HepG2 (cell line): ENCODE results near the gene CNOT2. TPM values are rescaled to one million over a fixed set of nuclear protein-coding genes. Genes with fewer than 3 reads are reported as not detected.

Experiments
- KLF15 ChIP-seq: sonication (generic); formaldehyde crosslinking; IDR thresholded peaks from 2 replicates; pipeline ENCODE4 v1.8.1; 2023; ENCODE audit warnings: borderline replicate concordance, mild to moderate bottlenecking, inconsistent platforms, missing genetic modification reagents, mixed read lengths
- NFIC ChIP-seq: IDR thresholded peaks from 2 replicates; pipeline ENCODE4 v1.6.1; 2012; ENCODE audit warnings: mild to moderate bottlenecking, low read length, inconsistent platforms
- PLSCR1 ChIP-seq: sonication (generic); formaldehyde crosslinking; IDR thresholded peaks from 2 replicates; pipeline ENCODE4 v1.5.0; 2020; ENCODE audit warnings: missing genetic modification reagents, mild to moderate bottlenecking, borderline replicate concordance
- POLR2AphosphoS2 ChIP-seq: IDR thresholded peaks from 2 replicates; pipeline ENCODE4 v1.6.1; 2011; ENCODE audit warnings: low read depth, low read length, improper control_type of control experiment
- RORA ChIP-seq: sonication (generic); formaldehyde crosslinking; IDR thresholded peaks from 2 replicates; pipeline ENCODE4 v1.5.0; 2020; ENCODE audit warnings: mild to moderate bottlenecking, missing genetic modification reagents, moderate library complexity
- SMAD9 ChIP-seq: sonication (generic); formaldehyde crosslinking; IDR thresholded peaks from 2 replicates; pipeline ENCODE4 v1.5.1; 2020; ENCODE audit warnings: mild to moderate bottlenecking, missing genetic modification reagents
- SMYD3 ChIP-seq: sonication (generic); formaldehyde crosslinking; IDR thresholded peaks from 2 replicates; pipeline ENCODE4 v1.8.1; 2023; ENCODE audit warnings: mild to moderate bottlenecking, missing genetic modification reagents
- SP2 ChIP-seq: sonication (generic); formaldehyde crosslinking; IDR thresholded peaks from 2 replicates; pipeline ENCODE4 v1.5.1; 2020; ENCODE audit warnings: mild to moderate bottlenecking, missing genetic modification reagents
- ZFP1 ChIP-seq: IDR thresholded peaks from 2 replicates; pipeline ENCODE4 v1.6.1; 2016
- ZFP41 ChIP-seq: sonication (generic); formaldehyde crosslinking; IDR thresholded peaks from 2 replicates; pipeline ENCODE4 v1.4.0; 2020; ENCODE audit warnings: mild to moderate bottlenecking, missing genetic modification reagents, borderline replicate concordance
- ZNF205 ChIP-seq: IDR thresholded peaks from 2 replicates; pipeline ENCODE4 v1.6.1; 2018; ENCODE audit warnings: missing biosample characterization, missing genetic modification reagents
- ZNF430 ChIP-seq: sonication (generic); formaldehyde crosslinking; IDR thresholded peaks from 2 replicates; pipeline ENCODE4 v1.9.0; 2021; ENCODE audit warnings: mild to moderate bottlenecking, missing genetic modification reagents
- ZNF550 ChIP-seq: sonication (generic); formaldehyde crosslinking; IDR thresholded peaks from 2 replicates; pipeline ENCODE4 v1.4.0; 2020; ENCODE audit warnings: mild to moderate bottlenecking, missing genetic modification reagents, borderline replicate concordance
- ZNF597 ChIP-seq: sonication (generic); formaldehyde crosslinking; IDR thresholded peaks from 2 replicates; pipeline ENCODE4 v1.5.0; 2020; ENCODE audit warnings: missing genetic modification reagents
- polyA plus RNA-seq, 8 experiments: library from polyadenylated mRNA; depleted of rRNA in 3 of 8; stranded (reverse) in 7 of 8; unstranded in 1 of 8; fragments of >200 nt; fragmentation: Illumina TruSeq in 4 of 8; extraction: Trizol in 4 of 8; gene quantifications; 2 replicates each; pipeline versions ENCODE4 v1.2.1 to v1.2.3, GENCODE V29; 2011 to 2016; ENCODE audit warnings: low read depth in 4 of 8, missing spikeins in 1 of 8, mixed read lengths in 1 of 8; ENCODE audit not compliant: insufficient read depth in 1 of 8
- total RNA-seq, 5 experiments: library from RNA; depleted of rRNA; stranded (reverse); fragments of >200 nt; fragmentation: Illumina TruSeq; extraction: Trizol; gene quantifications; 2 replicates each; pipeline ENCODE4 v1.2.3, GENCODE V29; 2016; ENCODE audit warnings: low read depth in 1 of 5
- TF ChIP-seq, protein P1 (sequence below): sonication (generic); formaldehyde crosslinking; IDR thresholded peaks from 2 replicates; pipeline ENCODE4 v1.9.0; 2022; ENCODE audit warnings: low read depth, missing genetic modification reagents
- TF ChIP-seq, protein P2 (sequence below): sonication (generic); formaldehyde crosslinking; IDR thresholded peaks from 2 replicates; pipeline ENCODE4 v1.9.0; 2021; ENCODE audit warnings: missing genetic modification reagents, mild to moderate bottlenecking, borderline replicate concordance
- TF ChIP-seq, protein P3 (sequence below), 2 experiments: IDR thresholded peaks; 2 replicates each; pipeline ENCODE4 v1.6.1; 2011 to 2012; ENCODE audit warnings: low read length in 2 of 2, borderline replicate concordance in 1 of 2, low read depth in 1 of 2, mild to moderate bottlenecking in 1 of 2, moderate library complexity in 1 of 2
- TF ChIP-seq, protein P4 (sequence below): sonication (generic); formaldehyde crosslinking; IDR thresholded peaks from 2 replicates; pipeline ENCODE4 v1.4.0; 2020; ENCODE audit warnings: missing genetic modification reagents

The CNOT2 gene
- total and polyA plus RNA-seq, 2 of the 13 experiments (the other 11 are each of a cell fraction or from before 2014, with no cell fraction given), result 54.5 to 76.6 TPM

DNA sequence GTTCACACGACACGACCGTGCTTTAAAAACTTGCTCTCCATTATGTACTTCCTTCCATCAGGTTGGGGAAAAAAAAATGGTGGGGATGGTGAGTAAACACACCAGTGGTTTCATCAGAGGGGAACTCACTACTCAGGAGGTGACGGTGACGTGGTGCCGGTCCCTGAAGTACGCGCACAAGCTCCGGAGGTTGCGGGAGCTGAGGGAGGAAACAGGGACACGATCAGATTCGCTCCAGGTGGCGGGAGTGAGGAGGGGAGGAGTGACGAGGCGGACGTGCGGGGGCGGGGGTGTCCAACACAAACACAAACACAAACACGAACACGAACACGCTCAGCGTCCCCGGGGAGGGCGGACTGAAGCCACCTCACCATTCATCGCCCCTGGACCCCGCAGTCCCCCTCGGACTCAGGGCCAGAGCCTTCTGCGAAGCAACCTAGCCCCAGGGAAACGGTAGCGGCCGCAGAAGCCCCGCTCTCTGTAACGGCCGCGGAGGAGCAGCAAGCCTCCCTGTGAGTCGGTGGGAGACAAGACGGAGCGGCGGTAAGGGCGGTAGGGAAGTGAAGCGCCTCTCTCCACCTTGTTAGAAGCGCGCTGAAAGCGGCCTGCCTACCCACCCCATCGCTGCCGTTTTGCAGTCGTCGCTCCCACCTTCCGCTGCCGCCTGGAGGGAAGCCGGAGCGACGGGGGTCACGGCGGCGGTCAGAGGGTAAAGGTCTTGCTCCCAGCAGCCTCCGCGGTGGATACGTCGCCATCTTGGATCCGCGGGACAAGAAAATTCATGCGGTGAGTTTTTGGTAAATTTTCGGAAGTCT, at the start of gene CNOT2 (continued):
- TF ChIP-seq, protein P1, sequence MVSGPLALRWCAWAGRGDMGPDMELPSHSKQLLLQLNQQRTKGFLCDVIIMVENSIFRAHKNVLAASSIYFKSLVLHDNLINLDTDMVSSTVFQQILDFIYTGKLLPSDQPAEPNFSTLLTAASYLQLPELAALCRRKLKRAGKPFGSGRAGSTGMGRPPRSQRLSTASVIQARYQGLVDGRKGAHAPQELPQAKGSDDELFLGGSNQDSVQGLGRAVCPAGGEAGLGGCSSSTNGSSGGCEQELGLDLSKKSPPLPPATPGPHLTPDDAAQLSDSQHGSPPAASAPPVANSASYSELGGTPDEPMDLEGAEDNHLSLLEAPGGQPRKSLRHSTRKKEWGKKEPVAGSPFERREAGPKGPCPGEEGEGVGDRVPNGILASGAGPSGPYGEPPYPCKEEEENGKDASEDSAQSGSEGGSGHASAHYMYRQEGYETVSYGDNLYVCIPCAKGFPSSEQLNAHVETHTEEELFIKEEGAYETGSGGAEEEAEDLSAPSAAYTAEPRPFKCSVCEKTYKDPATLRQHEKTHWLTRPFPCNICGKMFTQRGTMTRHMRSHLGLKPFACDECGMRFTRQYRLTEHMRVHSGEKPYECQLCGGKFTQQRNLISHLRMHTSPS (CRISPR knock-in tag), result no peak
- TF ChIP-seq ZNF550 (peak; percentile 67; the same call in 1 of the 2 replicates), ZNF430 (peak; percentile 44; the same call in 1 of the 2 replicates), POLR2AphosphoS2 (no peak), SMYD3 (no peak), SMAD9 (CRISPR knock-in tag) (no peak), RORA (CRISPR knock-in tag) (no peak), SP2 (CRISPR knock-in tag) (0 out of 2 replicates have a peak, but pooled peaks have one; percentile 27), KLF15 (CRISPR knock-in tag) (no peak), ZFP41 (CRISPR knock-in tag) (peak; percentile 83; the same call in 1 of the 2 replicates), ZNF205 (CRISPR knock-in tag) (0 out of 2 replicates have a peak, but pooled peaks have one; percentile 24), NFIC (no peak), ZFP1 (no peak), ZNF597 (CRISPR knock-in tag) (no peak), PLSCR1 (CRISPR knock-in tag) (no peak)
- TF ChIP-seq, protein P2, sequence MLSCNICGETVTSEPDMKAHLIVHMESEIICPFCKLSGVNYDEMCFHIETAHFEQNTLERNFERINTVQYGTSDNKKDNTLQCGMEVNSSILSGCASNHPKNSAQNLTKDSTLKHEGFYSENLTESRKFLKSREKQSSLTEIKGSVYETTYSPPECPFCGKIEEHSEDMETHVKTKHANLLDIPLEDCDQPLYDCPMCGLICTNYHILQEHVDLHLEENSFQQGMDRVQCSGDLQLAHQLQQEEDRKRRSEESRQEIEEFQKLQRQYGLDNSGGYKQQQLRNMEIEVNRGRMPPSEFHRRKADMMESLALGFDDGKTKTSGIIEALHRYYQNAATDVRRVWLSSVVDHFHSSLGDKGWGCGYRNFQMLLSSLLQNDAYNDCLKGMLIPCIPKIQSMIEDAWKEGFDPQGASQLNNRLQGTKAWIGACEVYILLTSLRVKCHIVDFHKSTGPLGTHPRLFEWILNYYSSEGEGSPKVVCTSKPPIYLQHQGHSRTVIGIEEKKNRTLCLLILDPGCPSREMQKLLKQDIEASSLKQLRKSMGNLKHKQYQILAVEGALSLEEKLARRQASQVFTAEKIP (CRISPR knock-in tag), result no peak
- TF ChIP-seq, protein P3, sequence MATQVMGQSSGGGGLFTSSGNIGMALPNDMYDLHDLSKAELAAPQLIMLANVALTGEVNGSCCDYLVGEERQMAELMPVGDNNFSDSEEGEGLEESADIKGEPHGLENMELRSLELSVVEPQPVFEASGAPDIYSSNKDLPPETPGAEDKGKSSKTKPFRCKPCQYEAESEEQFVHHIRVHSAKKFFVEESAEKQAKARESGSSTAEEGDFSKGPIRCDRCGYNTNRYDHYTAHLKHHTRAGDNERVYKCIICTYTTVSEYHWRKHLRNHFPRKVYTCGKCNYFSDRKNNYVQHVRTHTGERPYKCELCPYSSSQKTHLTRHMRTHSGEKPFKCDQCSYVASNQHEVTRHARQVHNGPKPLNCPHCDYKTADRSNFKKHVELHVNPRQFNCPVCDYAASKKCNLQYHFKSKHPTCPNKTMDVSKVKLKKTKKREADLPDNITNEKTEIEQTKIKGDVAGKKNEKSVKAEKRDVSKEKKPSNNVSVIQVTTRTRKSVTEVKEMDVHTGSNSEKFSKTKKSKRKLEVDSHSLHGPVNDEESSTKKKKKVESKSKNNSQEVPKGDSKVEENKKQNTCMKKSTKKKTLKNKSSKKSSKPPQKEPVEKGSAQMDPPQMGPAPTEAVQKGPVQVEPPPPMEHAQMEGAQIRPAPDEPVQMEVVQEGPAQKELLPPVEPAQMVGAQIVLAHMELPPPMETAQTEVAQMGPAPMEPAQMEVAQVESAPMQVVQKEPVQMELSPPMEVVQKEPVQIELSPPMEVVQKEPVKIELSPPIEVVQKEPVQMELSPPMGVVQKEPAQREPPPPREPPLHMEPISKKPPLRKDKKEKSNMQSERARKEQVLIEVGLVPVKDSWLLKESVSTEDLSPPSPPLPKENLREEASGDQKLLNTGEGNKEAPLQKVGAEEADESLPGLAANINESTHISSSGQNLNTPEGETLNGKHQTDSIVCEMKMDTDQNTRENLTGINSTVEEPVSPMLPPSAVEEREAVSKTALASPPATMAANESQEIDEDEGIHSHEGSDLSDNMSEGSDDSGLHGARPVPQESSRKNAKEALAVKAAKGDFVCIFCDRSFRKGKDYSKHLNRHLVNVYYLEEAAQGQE (IDR thresholded peaks at IDR 0.05; ENCODE audit: borderline replicate concordance in 1 of 2, low read depth in 1 of 2, low read length in 2 of 2), result 0 out of 4 replicates have a peak, but pooled peaks of 1 of the 2 experiments have one; percentile 5
- TF ChIP-seq, protein P4, sequence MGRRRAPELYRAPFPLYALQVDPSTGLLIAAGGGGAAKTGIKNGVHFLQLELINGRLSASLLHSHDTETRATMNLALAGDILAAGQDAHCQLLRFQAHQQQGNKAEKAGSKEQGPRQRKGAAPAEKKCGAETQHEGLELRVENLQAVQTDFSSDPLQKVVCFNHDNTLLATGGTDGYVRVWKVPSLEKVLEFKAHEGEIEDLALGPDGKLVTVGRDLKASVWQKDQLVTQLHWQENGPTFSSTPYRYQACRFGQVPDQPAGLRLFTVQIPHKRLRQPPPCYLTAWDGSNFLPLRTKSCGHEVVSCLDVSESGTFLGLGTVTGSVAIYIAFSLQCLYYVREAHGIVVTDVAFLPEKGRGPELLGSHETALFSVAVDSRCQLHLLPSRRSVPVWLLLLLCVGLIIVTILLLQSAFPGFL, result no peak
